GM12878 (cell line): ENCODE data around the gene CD200R1L. TPM values are rescaled to one million over a fixed set of nuclear protein-coding genes. Genes with fewer than 3 reads are reported as not detected.

Source experiments
- ATAC-seq: fragments of 200-7000 bp; cut with Tn5 transposase; 3 replicates; pipeline ENCODE4 v1.9.1; 2020; ENCODE audit warnings: mild to moderate bottlenecking, moderate library complexity
- BruUV-seq: library from RNA; stranded (reverse); fragments of 400-500 nt; replicated peaks from 2 replicates; lab custom pipeline; 2021; lab: Mats Ljungman, UMichigan
- CTCF ChIA-PET: fragments of 300-600 bp; sonication (Branson Sonifier 250); formaldehyde crosslinking; extraction: SDS; loops from one replicate; lab custom pipeline; 2021; ENCODE audit warnings: inconsistent platforms; lab: Yijun Ruan, JAX
- POLR2A ChIA-PET: fragments of 350-600 bp; formaldehyde crosslinking; extraction: SDS; loops from one replicate; lab custom pipeline; 2021; ENCODE audit warnings: inconsistent platforms; lab: Charles Lee
- RAD21 ChIA-PET: fragments of 300-600 bp; sonication (Branson Sonifier 250); formaldehyde crosslinking; loops from one replicate; lab custom pipeline; 2023; ENCODE audit warnings: antibody characterized with exemption; ENCODE audit not compliant: unreplicated experiment; lab: Charles Lee
- SMC1A ChIA-PET: fragments of 300-600 bp; sonication (Branson Sonifier 250); formaldehyde crosslinking; loops from one replicate; lab custom pipeline; 2023; ENCODE audit not compliant: unreplicated experiment, uncharacterized antibody; lab: Charles Lee
- DNase-seq: peaks from one replicate; pipeline ENCODE4 v3.0.0-alpha.2; 2011; ENCODE audit warnings: low read depth, low spot score
- FAIRE-seq: peaks from 3 replicates; lab custom pipeline; 2011; peaks lifted over from hg19 to GRCh38; lab: Jason Lieb, UNC
- H2AFZ ChIP-seq: 2 replicates; pipeline ENCODE4 v1.6.0; 2011; ENCODE audit warnings: low read depth, low read length, control low read depth; ENCODE audit not compliant: control insufficient read depth
- H3K27ac ChIP-seq: 2 replicates; pipeline ENCODE4 v1.5.1; 2011; ENCODE audit warnings: control low read depth; ENCODE audit not compliant: control insufficient read depth, insufficient read depth
- H3K27me3 ChIP-seq, 2 experiments: replicated peaks in 1 of 2; 2 replicates each; pipeline versions ENCODE4 v1.6.0 to v1.6.1; 2011; ENCODE audit warnings: low read length in 1 of 2; ENCODE audit not compliant: control insufficient read depth in 2 of 2, insufficient read depth in 2 of 2
- H3K36me3 ChIP-seq, 2 experiments: 2 replicates each; pipeline ENCODE4 v1.5.1; 2011; ENCODE audit warnings: low read length in 1 of 2; ENCODE audit not compliant: control insufficient read depth in 2 of 2, insufficient read depth in 2 of 2
- H3K4me1 ChIP-seq: 2 replicates; pipeline ENCODE4 v1.6.1; 2011; ENCODE audit warnings: mild to moderate bottlenecking, low read length, moderate library complexity, mixed read lengths; ENCODE audit not compliant: control insufficient read depth, insufficient read depth
- H3K4me2 ChIP-seq: 2 replicates; pipeline ENCODE4 v1.6.0; 2011; ENCODE audit warnings: control low read depth; ENCODE audit not compliant: control insufficient read depth, insufficient read depth
- H3K4me3 ChIP-seq: fragments of 200-600 bp; sonication (generic); 2 replicates; pipeline ENCODE4 v1.5.1; 2016
- H3K79me2 ChIP-seq: 2 replicates; pipeline ENCODE4 v1.6.0; 2011; ENCODE audit warnings: low read length; ENCODE audit not compliant: control insufficient read depth, insufficient read depth
- H3K9ac ChIP-seq: 2 replicates; pipeline ENCODE4 v1.8.0; 2011; ENCODE audit warnings: low read length, control low read depth, mixed read lengths; ENCODE audit not compliant: control insufficient read depth, insufficient read depth
- H3K9me3 ChIP-seq: replicated peaks from 3 replicates; pipeline ENCODE4 v1.5.1; 2011; ENCODE audit warnings: mild to moderate bottlenecking, low read length; ENCODE audit not compliant: control insufficient read depth, insufficient read depth
- H4K20me1 ChIP-seq: 2 replicates; pipeline ENCODE4 v1.6.0; 2011; ENCODE audit not compliant: control insufficient read depth, insufficient read depth
- ATF7 ChIP-seq: fragments of 450-650 bp; IDR thresholded peaks from 2 replicates; pipeline ENCODE4 v1.6.1; 2016; ENCODE audit warnings: low read depth, mild to moderate bottlenecking
- CBFB ChIP-seq: IDR thresholded peaks from 2 replicates; pipeline ENCODE4 v1.6.1; 2016; ENCODE audit warnings: antibody characterized with exemption, low read depth
- CEBPZ ChIP-seq: fragments of 150-350 bp; IDR thresholded peaks from 2 replicates; pipeline ENCODE4 v1.6.1; 2016; ENCODE audit warnings: low read depth, low read length
- CHD2 ChIP-seq: IDR thresholded peaks from 2 replicates; pipeline ENCODE4 v1.6.1; 2011; ENCODE audit warnings: low read depth, low read length, improper control_type of control experiment, borderline replicate concordance
- EED ChIP-seq: sonication (generic); IDR thresholded peaks from 2 replicates; pipeline ENCODE4 v1.6.1; 2016; ENCODE audit warnings: antibody characterized with exemption, low read depth
- ELK1 ChIP-seq: IDR thresholded peaks from 2 replicates; pipeline ENCODE4 v1.6.1; 2012; ENCODE audit warnings: low read depth, low read length, improper control_type of control experiment
- MXI1 ChIP-seq: fragments of 150-350 bp; IDR thresholded peaks from 2 replicates; pipeline ENCODE4 v1.6.1; 2011; ENCODE audit warnings: low read depth, mild to moderate bottlenecking, inconsistent platforms, low read length, improper control_type of control experiment
- MYC ChIP-seq: IDR thresholded peaks from 2 replicates; pipeline ENCODE4 v1.6.1; 2011; ENCODE audit warnings: mild to moderate bottlenecking, low read length, moderate library complexity, inconsistent platforms; ENCODE audit not compliant: insufficient read depth, insufficient replicate concordance, insufficient read length, severe bottlenecking
- NFXL1 ChIP-seq: fragments of 450-650 bp; IDR thresholded peaks from 2 replicates; pipeline ENCODE4 v1.6.1; 2017; ENCODE audit warnings: antibody characterized with exemption, mild to moderate bottlenecking, borderline replicate concordance
- POLR2AphosphoS2 ChIP-seq: IDR thresholded peaks from 2 replicates; pipeline ENCODE4 v1.6.1; 2011; ENCODE audit warnings: low read depth, mild to moderate bottlenecking, low read length, improper control_type of control experiment, moderate library complexity
- RELB ChIP-seq: fragments of 450-650 bp; IDR thresholded peaks from 2 replicates; pipeline ENCODE4 v1.6.1; 2017; ENCODE audit warnings: low read depth, mild to moderate bottlenecking, moderate library complexity
- REST ChIP-seq: IDR thresholded peaks from 2 replicates; pipeline ENCODE4 v1.6.1; 2012; ENCODE audit warnings: mild to moderate bottlenecking, low read depth, low read length
- SMAD1 ChIP-seq: fragments of 450-650 bp; IDR thresholded peaks from 2 replicates; pipeline ENCODE4 v1.6.1; 2018; ENCODE audit warnings: mild to moderate bottlenecking, low read depth; ENCODE audit not compliant: partially characterized antibody
- SP1 ChIP-seq: IDR thresholded peaks from one replicate; pipeline ENCODE4 v1.6.1; 2011; ENCODE audit warnings: low read depth, low read length
- SREBF1 ChIP-seq: IDR thresholded peaks from 2 replicates; pipeline ENCODE4 v1.6.1; 2012; ENCODE audit warnings: mild to moderate bottlenecking, low read length
- in situ Hi-C: fragments of 300-500 bp; cut with MboI; formaldehyde crosslinking; loops from 9 replicates; pipeline ENCODE4 v1.14.3; 2018; ENCODE audit warnings: mixed read lengths
- intact Hi-C: fragments of 100-400 bp; cut with micrococcal nuclease; formaldehyde crosslinking; loops from one replicate; pipeline ENCODE4 v1.14.2; 2022; ENCODE audit not compliant: unreplicated experiment
- polyA plus RNA-seq, 11 experiments: library from polyadenylated mRNA; depleted of rRNA in 4 of 11; unstranded in 6 of 11; stranded (reverse) in 5 of 11; fragments of >200 nt; fragmentation: Nextera tagmentation in 4 of 11; fragmentation: Illumina TruSeq in 1 of 11; extraction: Ambion mirVana in 4 of 11; extraction: Trizol in 1 of 11; gene quantifications; 1 replicate in 1 of 11; 2 replicates in 10 of 11; pipeline versions ENCODE4 v1.2.1 to v1.2.3, GENCODE V29; 2011 to 2016; ENCODE audit warnings: inconsistent platforms in 2 of 11, missing spikeins in 2 of 11, low read depth in 1 of 11
- total RNA-seq, 4 experiments: library from RNA; depleted of rRNA in 3 of 4; stranded (reverse); fragments of >200 nt in 3 of 4; fragmentation: Illumina TruSeq in 1 of 4; extraction: Trizol in 1 of 4; gene quantifications; 2 replicates each; pipeline versions ENCODE4 v1.2.1 to v1.2.3, GENCODE V29; 2013 to 2021

Gene CD200R1L
- total and polyA plus RNA-seq, 10 of the 15 experiments (the other 5 are each of a cell fraction or from before 2014, with no cell fraction given), result 0.41 TPM; not detected in 9

- TF ChIP-seq RELB (no peak), CBFB (no peak), NFXL1 (no peak), EED (no peak), ELK1 (no peak), SREBF1 (no peak)
Observed at GRCh38 chr3:112803467-112803866, 43.2 kb downstream of the CD200R1L start (continued).

GRCh38 chr3:112802338-112802737 lies 44.3 kb downstream of the CD200R1L start:
- ATAC-seq, result no peak
- FAIRE-seq, result no peak
- no peak overlapping the region for H3K9ac ChIP-seq
- intact Hi-C loops (no loop called here), in situ Hi-C loops (no loop called here)
- no peak overlapping the region for H2AFZ ChIP-seq
- H3K27ac ChIP-seq, result no peak overlapping the region
- no peaks in the 10 kb centered on the region for H3K36me3 ChIP-seq
- no peaks in the 10 kb centered on the region for H3K79me2 ChIP-seq
- no peaks in the 10 kb centered on the region for H3K9me3 ChIP-seq
- no peak for DNase-seq
- H3K4me2 ChIP-seq, result no peak overlapping the region
- no peak overlapping the region for H3K4me3 ChIP-seq
- BruUV-seq, result no TSS peak
- ChIA-PET SMC1A (no interaction called here), CTCF (interaction anchor here (1.5 kb wide), 1 partner anchor 20 kb away, joined by 4 read pairs; no protein-coding TSS in a partner anchor), RAD21 (no interaction called here), POLR2A (no interaction called here)
- no peaks in the 10 kb centered on the region for H3K4me1 ChIP-seq
- no peaks in the 10 kb centered on the region for H4K20me1 ChIP-seq
- H3K27me3 ChIP-seq, result no peaks in the 10 kb centered on the region
- TF ChIP-seq POLR2AphosphoS2 (no peak), MXI1 (no peak), SP1 (no peak), SMAD1 (no peak), MYC (no peak), CEBPZ (no peak), REST (no peak), ATF7 (no peak), CHD2 (no peak)
